ENCODE measurements around the gene ST8SIA6.

GRCh38 chr10:17316488-17317170, 137.8 kb downstream of the ST8SIA6 start:
- TF ChIP-seq POLR2A (IDR thresholded peaks at IDR 0.05), result no peak
- no peak for TF ChIP-seq CTCF (IDR thresholded peaks at IDR 0.05)
- TF ChIP-seq POLR2AphosphoS5 (IDR thresholded peaks at IDR 0.05), result no peak
- TF ChIP-seq EP300 (IDR thresholded peaks at IDR 0.05), result no peak

Measured in sigmoid colon (tissue), 4 donors.